T-helper 2 cell (primary cell): ENCODE data around the gene DSTYK.
"Not testable (repeated sequence)": the region's sequence is repeated elsewhere in the genome, so short reads cannot be mapped to it uniquely, and the experiment has no call there.

ENCODE experiments used
- DNase-seq, 5 experiments: peaks; one replicate each; pipeline versions ENCODE4 v3.0.0 to v3.0.0-alpha.2; 2012 to 2022

DSTYK gene

GRCh38 chr1:205217418-205217817 lies 5.9 kb upstream of the DSTYK start:
- no peak for DNase-seq

GRCh38 chr1:205216588-205216987 lies 5.1 kb upstream of the DSTYK start:
- no peak for DNase-seq

GRCh38 chr1:205214756-205215155 lies 3.3 kb upstream of the DSTYK start:
- no peak for DNase-seq

GRCh38 chr1:205211839-205212536 lies 486 bp upstream of the DSTYK start:
- no peak for DNase-seq

- DNase-seq = peak in 2 of 5 experiments; percentile 7 to 28
Measured at GRCh38 chr1:205210756-205211168, 740 bp downstream of the DSTYK start.

GRCh38 chr1:205208811-205209210 lies 2.7 kb downstream of the DSTYK start:
- no peak for DNase-seq

- DNase-seq = no peak
Measured at GRCh38 chr1:205205055-205205454, 6.4 kb downstream of the DSTYK start.

GRCh38 chr1:205204552-205204951 lies 7.0 kb downstream of the DSTYK start:
- no peak for DNase-seq

- DNase-seq = no peak
Measured at GRCh38 chr1:205199931-205200299, 11.6 kb downstream of the DSTYK start.

GRCh38 chr1:205199090-205199930 lies 12.2 kb downstream of the DSTYK start:
- peak in 2 of 5 experiments; percentile 19 to 21 for DNase-seq

- no peak for DNase-seq
Measured at GRCh38 chr1:205192287-205192686, 19.2 kb downstream of the DSTYK start.

- DNase-seq = no peak
Measured at GRCh38 chr1:205191622-205192021, 19.9 kb downstream of the DSTYK start.

GRCh38 chr1:205190845-205191577 lies 20.5 kb downstream of the DSTYK start:
- no peak for DNase-seq

GRCh38 chr1:205189131-205189530 lies 22.4 kb downstream of the DSTYK start:
- DNase-seq = no peak

GRCh38 chr1:205188596-205188995 lies 22.9 kb downstream of the DSTYK start:
- no peak for DNase-seq

- no peak for DNase-seq
Measured at GRCh38 chr1:205188098-205188497, 23.4 kb downstream of the DSTYK start.

- no peak for DNase-seq
Measured at GRCh38 chr1:205187420-205187819, 24.1 kb downstream of the DSTYK start.

- DNase-seq = peak in 1 of 5 experiments; percentile 31
Measured at GRCh38 chr1:205186191-205186590, 25.3 kb downstream of the DSTYK start.

GRCh38 chr1:205183676-205184335 lies 27.7 kb downstream of the DSTYK start:
- no peak for DNase-seq

- DNase-seq = no peak
Measured at GRCh38 chr1:205182930-205183329, 28.6 kb downstream of the DSTYK start.

GRCh38 chr1:205180331-205180730 lies 31.2 kb downstream of the DSTYK start:
- not testable (repeated sequence) for DNase-seq

GRCh38 chr1:205179842-205180241 lies 31.7 kb downstream of the DSTYK start:
- no peak for DNase-seq
